ENCODE data around the gene NPDC1.

The NPDC1 gene

DNA sequence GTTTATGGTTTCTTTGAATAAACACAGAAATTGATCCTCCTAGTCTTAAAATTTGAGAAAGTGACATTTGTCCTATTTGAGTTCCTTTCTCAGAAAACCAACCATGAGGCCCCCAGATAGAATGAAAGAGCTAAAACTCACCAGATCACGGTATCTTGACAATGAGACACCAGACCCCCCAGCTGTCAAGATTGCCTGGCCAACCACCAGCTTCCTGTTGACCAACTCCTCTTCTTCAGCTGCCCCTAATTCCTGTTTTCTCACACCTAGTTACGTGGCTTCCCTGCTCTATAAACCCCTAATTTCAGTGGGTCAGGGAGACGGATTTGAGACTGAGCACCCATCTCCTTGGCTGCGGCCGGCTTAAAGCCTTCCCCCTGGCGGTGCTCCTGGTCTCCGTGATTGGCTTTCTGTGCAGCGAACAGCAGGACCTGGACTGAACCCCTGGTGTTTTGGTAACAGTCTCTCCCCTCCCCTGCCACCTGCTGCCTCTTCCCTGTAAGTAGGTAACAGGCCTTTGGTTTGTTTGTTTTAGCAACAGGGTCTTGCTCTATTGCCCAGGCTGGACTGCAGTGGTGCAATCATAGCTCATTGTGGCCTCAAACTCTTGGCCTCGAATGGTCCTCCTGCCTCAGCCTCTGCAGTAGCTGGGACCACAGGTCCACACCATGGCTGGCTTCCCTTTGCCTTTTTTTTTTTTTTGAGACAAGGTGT is 12.7 kb upstream of the NPDC1 start:
- H3K27ac ChIP-seq, result peak overlapping the region; percentile 63; the same call in 1 of the 2 replicates
- TF ChIP-seq, protein P1, sequence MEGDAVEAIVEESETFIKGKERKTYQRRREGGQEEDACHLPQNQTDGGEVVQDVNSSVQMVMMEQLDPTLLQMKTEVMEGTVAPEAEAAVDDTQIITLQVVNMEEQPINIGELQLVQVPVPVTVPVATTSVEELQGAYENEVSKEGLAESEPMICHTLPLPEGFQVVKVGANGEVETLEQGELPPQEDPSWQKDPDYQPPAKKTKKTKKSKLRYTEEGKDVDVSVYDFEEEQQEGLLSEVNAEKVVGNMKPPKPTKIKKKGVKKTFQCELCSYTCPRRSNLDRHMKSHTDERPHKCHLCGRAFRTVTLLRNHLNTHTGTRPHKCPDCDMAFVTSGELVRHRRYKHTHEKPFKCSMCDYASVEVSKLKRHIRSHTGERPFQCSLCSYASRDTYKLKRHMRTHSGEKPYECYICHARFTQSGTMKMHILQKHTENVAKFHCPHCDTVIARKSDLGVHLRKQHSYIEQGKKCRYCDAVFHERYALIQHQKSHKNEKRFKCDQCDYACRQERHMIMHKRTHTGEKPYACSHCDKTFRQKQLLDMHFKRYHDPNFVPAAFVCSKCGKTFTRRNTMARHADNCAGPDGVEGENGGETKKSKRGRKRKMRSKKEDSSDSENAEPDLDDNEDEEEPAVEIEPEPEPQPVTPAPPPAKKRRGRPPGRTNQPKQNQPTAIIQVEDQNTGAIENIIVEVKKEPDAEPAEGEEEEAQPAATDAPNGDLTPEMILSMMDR (conservative IDR thresholded peaks at IDR 0.05), result no peak
- TF ChIP-seq ZFX (IDR thresholded peaks at IDR 0.05), result no peak

DNA sequence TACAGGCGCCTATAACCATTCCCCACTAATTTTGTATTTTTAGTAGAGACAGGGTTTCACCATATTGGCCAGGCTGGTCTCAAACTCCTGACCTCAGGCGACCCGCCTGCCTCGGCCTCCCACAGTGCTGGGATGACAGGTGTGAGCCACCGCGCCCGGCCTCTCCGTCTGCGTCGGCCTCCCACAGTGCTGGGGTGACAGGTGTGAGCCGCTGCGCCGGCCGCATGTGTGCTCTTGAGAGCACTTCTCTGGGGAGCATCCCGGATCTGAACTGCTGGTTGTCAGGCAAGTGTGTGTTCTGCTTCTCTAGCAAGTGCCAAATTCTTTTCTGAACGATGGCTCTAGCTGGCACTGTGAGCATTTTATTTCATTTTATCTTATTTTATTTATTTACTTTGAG is 11.6 kb upstream of the NPDC1 start:
- peak overlapping the region; percentile 63 for H3K27ac ChIP-seq
- TF ChIP-seq ZFX (IDR thresholded peaks at IDR 0.05), result no peak
- TF ChIP-seq, protein P1 (conservative IDR thresholded peaks at IDR 0.05), result no peak

DNA sequence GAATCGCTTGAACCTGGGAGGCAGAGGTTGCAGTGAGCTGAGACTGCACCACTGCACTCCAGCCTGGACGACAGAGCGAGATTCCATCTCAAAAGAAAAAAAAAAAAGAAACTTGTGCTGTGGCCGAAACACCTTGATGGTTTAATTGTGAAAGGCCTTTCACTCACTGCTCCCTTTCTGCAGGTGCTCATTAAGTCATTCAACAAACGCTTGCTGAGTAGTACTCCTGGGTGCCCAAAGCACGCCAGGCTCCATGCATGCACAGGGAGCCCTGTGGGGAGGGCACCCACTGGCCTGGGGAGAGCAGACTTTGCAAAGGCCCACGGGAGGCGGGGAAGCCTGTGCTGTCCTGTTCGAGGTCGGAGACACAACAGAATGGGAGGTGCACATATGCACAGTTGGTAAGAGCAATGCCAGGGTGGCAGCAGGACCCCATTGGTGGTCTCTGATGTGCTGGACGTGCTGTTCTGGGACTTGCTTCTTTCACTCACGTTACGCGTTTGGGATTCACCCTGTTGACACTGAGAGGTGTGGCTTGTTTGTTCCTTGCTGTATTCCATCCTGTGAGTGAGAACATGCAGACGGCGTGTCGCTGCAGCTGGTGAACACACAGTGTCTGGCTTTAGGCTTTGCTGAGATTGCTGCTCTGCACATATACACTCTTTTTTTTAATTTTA is 10.9 kb upstream of the NPDC1 start:
- TF ChIP-seq, protein P1 (conservative IDR thresholded peaks at IDR 0.05), result no peak
- no peak for TF ChIP-seq ZFX (IDR thresholded peaks at IDR 0.05)
- peak overlapping the region; percentile 63 for H3K27ac ChIP-seq

DNA sequence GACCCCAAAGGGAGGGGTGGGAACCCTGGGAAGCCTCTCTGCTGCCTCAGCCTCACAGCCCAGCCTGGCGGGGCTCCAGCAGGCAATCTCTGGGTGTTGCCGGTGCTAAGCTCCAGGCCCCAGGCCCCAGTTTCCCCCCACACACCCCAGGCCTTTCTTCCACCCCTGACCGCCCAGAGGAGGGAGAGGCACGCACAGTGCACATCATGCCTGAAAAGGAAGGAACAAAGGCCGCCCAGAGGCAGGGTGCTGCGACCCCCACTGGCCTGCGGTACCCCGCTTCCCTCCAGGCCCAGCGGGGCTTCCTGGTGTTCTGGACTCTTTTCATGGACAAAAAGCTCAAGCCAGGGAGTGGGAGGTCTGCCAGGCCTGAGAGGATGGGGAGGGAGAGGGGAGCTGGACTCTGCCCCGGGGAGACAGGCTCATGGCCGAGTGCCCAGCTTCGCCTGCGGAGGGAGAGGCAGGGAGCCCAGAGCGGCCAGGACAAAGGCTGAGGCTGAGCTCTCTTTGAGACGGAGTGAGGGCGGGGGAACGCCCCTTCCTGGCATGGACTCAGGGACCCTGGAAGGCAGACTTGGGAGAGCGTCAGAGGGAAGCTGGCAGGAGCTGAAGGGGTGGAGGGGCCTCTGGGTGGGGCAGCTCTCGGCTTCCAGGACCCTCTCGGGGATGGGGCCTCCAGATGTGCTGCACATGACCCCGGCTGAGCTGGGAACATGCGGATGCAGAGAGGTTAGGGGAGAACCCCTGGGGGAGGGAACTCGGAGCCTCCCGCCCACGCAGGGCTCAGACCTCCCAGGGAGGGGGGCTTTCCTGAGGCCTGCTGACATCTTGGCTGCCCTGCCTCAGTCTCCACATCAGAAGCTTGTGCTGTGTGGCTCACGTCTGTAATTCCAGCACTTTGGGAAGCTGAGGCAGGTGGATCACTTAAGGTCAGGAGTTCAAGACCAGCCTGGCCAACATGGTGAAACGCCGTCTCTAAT is 9.7 kb upstream of the NPDC1 start:
- TF ChIP-seq ZFX (IDR thresholded peaks at IDR 0.05), result no peak
- TF ChIP-seq, protein P1 (conservative IDR thresholded peaks at IDR 0.05), result no peak
- peak overlapping the region; percentile 88 for H3K27ac ChIP-seq

DNA sequence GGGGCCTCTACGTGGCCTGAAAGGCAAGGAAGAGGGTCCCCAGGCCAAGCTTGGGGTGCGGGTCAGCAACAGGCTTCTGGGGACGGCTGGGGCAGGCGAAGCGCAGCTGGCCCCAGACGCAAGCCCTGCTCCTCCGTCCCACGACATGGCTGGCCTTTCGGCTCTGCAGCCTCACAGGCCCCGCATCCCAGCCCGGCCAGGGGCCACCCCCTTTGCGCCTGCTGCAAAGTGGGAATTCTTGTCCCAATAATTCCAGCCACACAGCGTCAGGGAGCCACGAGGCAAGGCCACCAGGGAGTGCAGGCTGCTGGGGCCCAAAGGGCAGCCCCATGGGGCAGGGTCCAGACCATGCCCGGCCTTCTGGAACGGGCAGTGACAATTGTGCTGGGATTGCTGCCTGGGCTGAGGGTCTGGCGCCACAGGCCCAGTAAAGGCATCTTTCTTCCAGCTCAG is 9.0 kb upstream of the NPDC1 start:
- no peak for TF ChIP-seq ZFX (IDR thresholded peaks at IDR 0.05)
- H3K27ac ChIP-seq, result peak overlapping the region; percentile 88

DNA sequence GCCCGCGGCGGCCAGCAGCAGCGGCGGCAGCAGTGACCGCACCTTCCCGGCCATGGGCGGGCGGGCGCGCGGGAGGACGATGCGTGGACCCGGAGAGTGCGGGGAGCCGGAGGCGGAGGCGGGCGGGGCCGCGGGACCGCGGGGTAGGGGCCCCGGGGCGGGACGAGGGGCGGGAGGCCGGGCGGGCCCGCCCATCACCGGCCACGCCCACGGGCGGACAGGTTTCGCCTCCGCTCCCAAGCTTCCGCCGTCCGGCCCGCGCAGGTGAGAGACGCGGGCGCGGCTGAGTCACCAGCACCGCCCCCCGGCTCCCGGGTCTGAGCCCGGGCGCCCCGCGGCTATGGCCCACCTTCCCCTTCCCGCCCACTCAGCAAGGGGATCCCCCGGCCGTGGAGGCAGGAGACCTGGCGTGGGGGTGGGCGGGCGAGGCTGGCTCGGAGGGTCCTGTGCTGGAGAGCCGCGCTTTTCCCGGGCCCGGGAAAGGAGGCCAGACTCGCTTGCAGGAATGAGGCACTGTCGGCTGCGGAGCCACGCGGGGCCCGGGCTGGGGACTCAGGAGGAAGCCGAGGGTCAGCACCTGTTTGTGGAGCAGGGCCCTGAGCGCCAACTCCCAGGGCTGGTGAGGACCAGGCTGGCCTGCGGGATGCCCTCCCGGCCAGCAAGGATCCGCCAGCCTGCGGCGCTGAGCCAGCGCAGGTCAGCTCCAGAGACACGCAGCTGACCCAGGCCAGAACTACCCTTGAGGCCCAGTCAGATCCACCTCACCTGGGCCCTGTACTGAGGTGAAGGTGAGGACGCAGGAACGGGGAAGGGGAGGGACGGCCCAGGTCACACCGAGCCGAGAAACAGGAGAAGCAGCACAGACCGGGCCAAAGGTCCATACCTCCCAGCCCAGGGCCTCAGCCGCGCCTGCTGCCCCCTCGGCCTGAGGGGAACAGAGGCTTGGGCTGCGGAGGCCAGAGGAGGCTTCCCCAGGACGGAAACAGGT is 8.3 kb upstream of the NPDC1 start, which contains the start of gene ENTPD2:
Gene ENTPD2, minus strand, starts transcription at position 118 of the 988 bp plus-strand sequence. Its CDS starts 64 bp downstream, at position 54.
- TF ChIP-seq, protein P1 (conservative IDR thresholded peaks at IDR 0.05), result no peak
- peak; percentile 72; the same call in 1 of the 2 replicates for TF ChIP-seq ZFX (IDR thresholded peaks at IDR 0.05)
- H3K27ac ChIP-seq, result peak within 1 kb of the TSS; percentile 88

All from C4-2B (cell line).